Osteocyte (in vitro differentiated cells): ENCODE results near the gene TTBK2. TPM values are rescaled to one million over a fixed set of nuclear protein-coding genes. Genes with fewer than 3 reads are reported as not detected.

Source experiments
- DNase-seq: peaks from one replicate; pipeline ENCODE4 v3.0.0; 2021; ENCODE audit warnings: mixed read lengths; ENCODE audit not compliant: unreplicated experiment; ENCODE audit errors: extremely low spot score
- H3K27ac Mint-ChIP-seq: one replicate; pipeline ENCODE4 v1.8.0; 2021; ENCODE audit warnings: mild to moderate bottlenecking, mixed read lengths; ENCODE audit not compliant: unreplicated experiment
- H3K27me3 Mint-ChIP-seq: one replicate; pipeline ENCODE4 v1.8.0; 2021; ENCODE audit warnings: mixed read lengths; ENCODE audit not compliant: unreplicated experiment
- H3K36me3 Mint-ChIP-seq: one replicate; pipeline ENCODE4 v1.8.0; 2021; ENCODE audit warnings: mixed read lengths; ENCODE audit not compliant: unreplicated experiment
- H3K4me1 Mint-ChIP-seq: one replicate; pipeline ENCODE4 v1.8.0; 2021; ENCODE audit warnings: mixed read lengths; ENCODE audit not compliant: unreplicated experiment
- H3K4me3 Mint-ChIP-seq: one replicate; pipeline ENCODE4 v1.8.0; 2021; ENCODE audit warnings: mild to moderate bottlenecking, moderate library complexity, mixed read lengths; ENCODE audit not compliant: unreplicated experiment
- H3K9me3 Mint-ChIP-seq: one replicate; pipeline ENCODE4 v1.8.0; 2021; ENCODE audit warnings: mixed read lengths; ENCODE audit not compliant: unreplicated experiment
- total RNA-seq: library from RNA; stranded (reverse); gene quantifications from 2 replicates; pipeline ENCODE4 v1.2.1, GENCODE V29; 2021
- TF ChIP-seq, protein P1 (sequence below): fragments of 200-600 bp; sonication (generic); IDR thresholded peaks from 2 replicates; pipeline ENCODE4 v1.5.0; 2021; ENCODE audit warnings: antibody characterized with exemption, mild to moderate bottlenecking, moderate library complexity

Gene TTBK2
- total RNA-seq, 1 donor from 2014 or later: 23.6 TPM

DNA sequence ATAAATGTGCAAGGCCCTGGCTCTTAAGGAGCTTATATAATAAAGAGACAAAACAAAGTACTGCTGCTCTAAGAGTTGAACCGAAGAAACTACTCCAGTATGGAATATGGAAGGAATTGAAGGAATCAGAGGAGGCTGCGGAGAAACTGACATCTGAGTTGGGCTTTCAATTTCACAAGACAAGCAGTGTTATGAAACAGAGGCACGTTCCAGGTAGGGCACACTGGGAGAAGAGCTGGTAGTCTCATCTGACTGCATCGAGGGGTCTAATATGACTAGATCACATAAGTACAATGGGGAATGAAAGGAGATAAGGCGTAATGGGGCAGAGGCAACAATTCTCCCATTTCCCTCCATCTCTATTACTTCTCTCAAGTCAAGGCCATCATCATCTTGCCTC lies 115.3 kb downstream of the TTBK2 start:
- no peak overlapping the region for H3K27ac Mint-ChIP-seq
- TF ChIP-seq, protein P1, sequence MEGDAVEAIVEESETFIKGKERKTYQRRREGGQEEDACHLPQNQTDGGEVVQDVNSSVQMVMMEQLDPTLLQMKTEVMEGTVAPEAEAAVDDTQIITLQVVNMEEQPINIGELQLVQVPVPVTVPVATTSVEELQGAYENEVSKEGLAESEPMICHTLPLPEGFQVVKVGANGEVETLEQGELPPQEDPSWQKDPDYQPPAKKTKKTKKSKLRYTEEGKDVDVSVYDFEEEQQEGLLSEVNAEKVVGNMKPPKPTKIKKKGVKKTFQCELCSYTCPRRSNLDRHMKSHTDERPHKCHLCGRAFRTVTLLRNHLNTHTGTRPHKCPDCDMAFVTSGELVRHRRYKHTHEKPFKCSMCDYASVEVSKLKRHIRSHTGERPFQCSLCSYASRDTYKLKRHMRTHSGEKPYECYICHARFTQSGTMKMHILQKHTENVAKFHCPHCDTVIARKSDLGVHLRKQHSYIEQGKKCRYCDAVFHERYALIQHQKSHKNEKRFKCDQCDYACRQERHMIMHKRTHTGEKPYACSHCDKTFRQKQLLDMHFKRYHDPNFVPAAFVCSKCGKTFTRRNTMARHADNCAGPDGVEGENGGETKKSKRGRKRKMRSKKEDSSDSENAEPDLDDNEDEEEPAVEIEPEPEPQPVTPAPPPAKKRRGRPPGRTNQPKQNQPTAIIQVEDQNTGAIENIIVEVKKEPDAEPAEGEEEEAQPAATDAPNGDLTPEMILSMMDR: no peak
- H3K4me3 Mint-ChIP-seq: no peak overlapping the region
- no peaks in the 10 kb centered on the region for H3K9me3 Mint-ChIP-seq
- no peak for DNase-seq
- H3K4me1 Mint-ChIP-seq: peaks cover 7% of the 10 kb centered on the region
- no peaks in the 10 kb centered on the region for H3K27me3 Mint-ChIP-seq
- peaks cover 24% of the 10 kb centered on the region for H3K36me3 Mint-ChIP-seq

DNA sequence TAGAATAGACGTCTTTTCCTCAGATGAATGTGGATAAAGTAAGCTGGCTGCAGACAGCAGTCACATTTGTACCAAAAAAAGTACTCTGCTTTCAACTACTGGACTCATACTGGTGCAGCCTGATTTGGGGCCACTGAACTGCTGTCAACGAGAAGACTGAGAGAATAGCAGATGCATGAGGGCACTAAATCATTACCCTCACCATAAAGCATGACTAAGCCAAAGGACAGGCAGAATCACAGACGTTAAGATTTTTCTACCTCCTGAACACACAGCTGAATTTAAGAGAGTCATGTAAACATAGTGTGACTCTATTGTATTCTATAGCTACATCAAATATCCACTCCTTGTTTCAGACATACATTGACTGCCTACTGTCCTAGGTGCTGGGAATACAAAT lies 115.8 kb downstream of the TTBK2 start:
- DNase-seq: no peak
- Mint-ChIP-seq H3K9me3 (no peaks in the 10 kb centered on the region), H3K27ac (no peak overlapping the region)

DNA sequence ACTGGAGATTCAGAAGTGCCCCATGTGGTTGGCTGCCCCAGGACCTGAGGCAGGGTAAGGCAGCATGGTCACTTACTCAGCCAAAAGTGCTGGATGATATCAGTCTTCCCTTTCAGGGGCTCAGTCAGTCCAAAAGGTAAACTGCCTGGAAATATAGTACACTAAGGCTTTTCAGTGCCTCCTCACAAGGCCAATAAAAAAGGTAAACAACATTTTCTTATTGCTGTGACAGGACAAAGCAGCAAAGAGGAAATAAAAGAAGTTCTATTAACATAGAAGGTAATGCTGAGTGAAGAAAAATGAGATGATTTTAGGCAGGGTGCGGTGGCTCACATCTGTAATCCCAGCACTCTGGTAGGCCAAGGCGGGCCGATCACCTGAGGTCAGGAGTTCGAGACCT lies 117.1 kb downstream of the TTBK2 start:
- peaks cover 27% of the 10 kb centered on the region for H3K36me3 Mint-ChIP-seq
- no peaks in the 10 kb centered on the region for H3K4me1 Mint-ChIP-seq
- TF ChIP-seq, protein P1: no peak
- H3K27me3 Mint-ChIP-seq: no peaks in the 10 kb centered on the region
- H3K27ac Mint-ChIP-seq: no peak overlapping the region
- H3K4me3 Mint-ChIP-seq: no peak overlapping the region
- no peak for DNase-seq
- no peaks in the 10 kb centered on the region for H3K9me3 Mint-ChIP-seq

More for the DNA sequence above, 115.8 kb downstream of the TTBK2 start:
- Mint-ChIP-seq H3K4me3 (no peak overlapping the region), H3K27me3 (no peaks in the 10 kb centered on the region), H3K36me3 (peaks cover 24% of the 10 kb centered on the region), H3K4me1 (peaks cover 7% of the 10 kb centered on the region)
- TF ChIP-seq, protein P1: no peak

GRCh38 chr15:42802168-42802567 lies 118.4 kb downstream of the TTBK2 start:
- H3K27ac Mint-ChIP-seq: no peak overlapping the region
- peaks cover 24% of the 10 kb centered on the region for H3K36me3 Mint-ChIP-seq
- TF ChIP-seq, protein P1: no peak
- H3K27me3 Mint-ChIP-seq: no peaks in the 10 kb centered on the region
- no peak for DNase-seq
- H3K9me3 Mint-ChIP-seq: no peaks in the 10 kb centered on the region
- peaks cover 2% of the 10 kb centered on the region for H3K4me1 Mint-ChIP-seq
- no peak overlapping the region for H3K4me3 Mint-ChIP-seq

- Mint-ChIP-seq H3K9me3 (no peaks in the 10 kb centered on the region), H3K36me3 (peaks cover 24% of the 10 kb centered on the region), H3K27me3 (no peaks in the 10 kb centered on the region), H3K4me1 (peaks cover 14% of the 10 kb centered on the region), H3K4me3 (no peak overlapping the region), H3K27ac (no peak overlapping the region)
- DNase-seq: no peak
- TF ChIP-seq, protein P1: no peak
Observed at GRCh38 chr15:42800731-42801474, 119.7 kb downstream of the TTBK2 start.
